GM13977 (cell line): Measurements from ENCODE around the gene IGF2R.

Experiments
- DNase-seq: peaks from one replicate; pipeline ENCODE4 v3.0.0; 2012; ENCODE audit warnings: low spot score
- CTCF ChIP-seq: IDR thresholded peaks from 2 replicates; pipeline ENCODE4 v1.5.1; 2012; ENCODE audit warnings: mild to moderate bottlenecking, control low read depth; ENCODE audit not compliant: insufficient read depth; ENCODE audit errors: extremely low read depth, missing control alignments
- in situ Hi-C: fragments of 300-500 bp; cut with MboI; formaldehyde crosslinking; loops from one replicate; pipeline ENCODE4 v1.12.0; 2022; ENCODE audit warnings: low sequenced_read_pairs, low pct_unique_long_range_greater_than_20kb, mixed read lengths, inconsistent platforms; ENCODE audit not compliant: unreplicated experiment

Gene IGF2R

DNA sequence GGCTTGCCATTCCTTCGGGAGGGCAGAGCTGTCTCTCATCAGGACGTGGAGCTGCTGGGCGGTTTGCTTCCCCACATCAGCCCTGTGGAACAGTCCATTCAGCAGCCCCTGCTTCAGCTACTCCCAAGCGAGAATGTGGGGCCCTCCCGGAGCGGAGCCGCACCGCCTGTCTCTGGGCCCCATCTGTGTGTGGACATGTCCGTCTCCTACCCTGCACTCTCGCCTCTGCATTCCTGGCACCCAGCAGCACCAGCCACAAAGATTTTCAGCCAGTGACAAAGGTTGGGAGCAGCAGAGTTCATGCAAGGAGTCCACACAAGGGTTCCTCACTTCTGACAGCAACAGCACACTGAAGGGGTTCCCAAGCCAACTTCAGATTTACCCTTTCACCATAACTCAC, 123.7 kb downstream of the IGF2R start:
- no peak for TF ChIP-seq CTCF
- DNase-seq, result no peak
- in situ Hi-C loops, result no loop called here

- in situ Hi-C loops, result no loop called here
- DNase-seq, result no peak
- no peak for TF ChIP-seq CTCF
Measured at GRCh38 chr6:160093061-160093460, 124.2 kb downstream of the IGF2R start.

DNA sequence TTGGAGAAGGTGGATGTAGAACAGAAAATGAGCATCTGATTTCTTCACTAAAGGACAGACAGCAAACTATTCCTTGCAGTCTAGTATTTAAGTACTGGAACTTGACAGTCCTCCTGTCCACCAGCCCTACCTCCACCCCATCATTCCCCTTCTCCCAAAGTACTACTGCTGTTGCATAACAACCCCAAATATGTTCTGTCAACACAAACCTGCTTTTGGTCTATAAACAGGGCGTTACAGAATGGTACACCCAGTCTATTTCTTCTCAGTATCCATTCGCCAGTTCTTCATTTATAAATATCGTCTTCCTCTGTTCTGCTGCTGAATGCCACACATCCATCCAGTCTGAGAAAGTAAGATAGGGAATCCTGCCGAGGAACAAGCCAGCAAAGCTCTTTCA, 125.1 kb downstream of the IGF2R start:
- TF ChIP-seq CTCF, result no peak
- in situ Hi-C loops, result no loop called here
- no peak for DNase-seq

DNA sequence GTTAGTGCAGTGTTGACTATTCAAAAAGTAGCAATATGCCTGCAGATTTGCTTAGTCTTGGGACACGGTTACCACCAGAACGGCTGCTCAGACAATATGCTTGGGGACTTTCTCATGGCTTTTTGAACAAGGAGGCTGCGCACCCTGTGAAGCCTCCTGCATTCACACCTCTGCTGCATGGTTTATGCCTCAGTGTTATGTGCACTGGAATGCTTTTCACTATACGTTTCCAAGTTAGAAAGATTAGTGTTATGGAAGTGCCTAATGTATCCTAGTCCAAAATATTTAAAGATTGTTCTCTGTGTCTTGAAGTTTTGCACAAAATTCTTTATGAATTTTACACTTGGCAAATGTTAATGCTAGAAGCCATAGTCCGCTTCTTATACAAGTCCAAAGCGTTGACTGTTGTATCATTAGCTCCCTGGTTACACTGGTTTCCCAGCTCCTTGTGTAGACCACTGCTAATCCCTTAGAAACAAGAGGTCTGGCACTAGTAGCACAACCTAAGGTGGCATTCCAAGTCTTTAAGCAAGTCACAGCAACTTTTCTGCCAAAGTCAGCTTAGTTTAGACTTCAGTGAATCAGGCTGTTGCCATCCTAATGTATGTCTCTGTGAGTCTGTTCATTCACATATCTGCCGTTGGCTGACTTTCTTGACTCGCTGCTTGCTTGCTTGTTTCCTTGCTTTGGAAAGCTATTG, 126.4 kb downstream of the IGF2R start:
- no peak for DNase-seq
- TF ChIP-seq CTCF, result no peak

DNA sequence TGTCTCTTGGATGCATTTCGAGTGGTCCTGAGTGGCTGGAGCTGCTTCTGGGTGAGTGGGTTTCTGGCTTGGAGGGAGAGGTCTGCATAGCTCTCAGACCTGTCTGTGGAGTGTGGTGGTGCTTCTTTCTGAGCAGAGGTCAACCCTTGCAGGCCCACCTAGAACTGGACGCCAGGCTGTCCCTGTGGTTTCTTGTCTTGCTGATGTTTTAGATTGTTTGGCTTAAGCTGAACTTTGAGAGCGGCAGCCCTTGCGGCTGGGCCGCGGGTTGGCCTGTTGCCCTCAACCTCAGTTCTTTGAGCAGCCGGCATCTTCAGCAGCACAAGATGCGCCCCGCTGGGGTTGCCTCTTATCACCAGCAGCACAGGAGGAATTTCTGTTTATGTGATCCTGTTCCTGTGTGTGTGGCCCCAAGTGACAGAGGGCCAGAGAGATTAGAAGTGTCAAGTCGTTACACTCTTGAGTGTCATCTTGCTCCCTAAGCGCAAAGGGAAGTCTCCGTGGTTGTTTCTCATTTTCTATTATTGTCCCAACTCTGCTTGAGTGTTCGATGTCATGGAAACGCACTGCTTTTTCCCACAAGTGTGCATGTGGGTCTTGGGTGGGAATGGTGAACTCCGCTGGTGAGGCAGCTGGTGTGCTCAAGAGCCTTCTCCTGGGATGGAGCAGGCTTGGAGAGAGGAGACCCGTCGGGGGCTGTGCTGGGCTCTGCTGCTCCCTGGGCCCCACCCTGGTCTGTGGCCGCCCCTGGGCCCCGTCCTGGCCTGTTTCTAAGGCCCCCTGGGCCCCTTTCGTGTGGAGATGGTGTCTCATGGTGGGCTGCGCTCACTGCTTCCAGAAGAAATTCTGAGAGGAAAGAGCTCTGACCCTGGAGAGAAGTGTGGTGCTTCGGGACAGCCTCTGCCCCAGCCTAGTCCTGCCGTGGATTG, 132.7 kb downstream of the IGF2R start:
- TF ChIP-seq CTCF, result no peak
- in situ Hi-C loops, result no loop called here
- no peak for DNase-seq

More for the DNA sequence above, 126.4 kb downstream of the IGF2R start:
- in situ Hi-C loops, result no loop called here

- TF ChIP-seq CTCF, result no peak
- no peak for DNase-seq
- in situ Hi-C loops, result no loop called here
Measured at GRCh38 chr6:160102399-160102798, 133.5 kb downstream of the IGF2R start.
